HFFc6 (cell line): Measurements from ENCODE around the gene ACY1. TPM values are rescaled to one million over a fixed set of nuclear protein-coding genes. Genes with fewer than 3 reads are reported as not detected.
A peak's percentile ranks its signal among the peaks of the same experiment; 100 is the strongest.

ENCODE experiments used
- DNase-seq: peaks from one replicate; pipeline ENCODE4 v3.0.0-alpha.2; 2018
- H3K27ac Mint-ChIP-seq: 2 replicates; pipeline ENCODE4 v1.8.0; 2020; ENCODE audit warnings: mild to moderate bottlenecking, mixed read lengths
- H3K27me3 Mint-ChIP-seq: 2 replicates; pipeline ENCODE4 v1.8.0; 2021; ENCODE audit warnings: mild to moderate bottlenecking, moderate library complexity, mixed read lengths; ENCODE audit not compliant: insufficient read depth
- H3K36me3 Mint-ChIP-seq: 2 replicates; pipeline ENCODE4 v1.8.0; 2021; ENCODE audit warnings: low read depth, mixed read lengths
- H3K4me1 Mint-ChIP-seq: 2 replicates; pipeline ENCODE4 v1.8.0; 2020; ENCODE audit warnings: low read depth, mixed read lengths
- H3K4me3 Mint-ChIP-seq: 2 replicates; pipeline ENCODE4 v1.8.0; 2020; ENCODE audit warnings: mild to moderate bottlenecking, moderate library complexity, mixed read lengths
- H3K9me3 Mint-ChIP-seq: 2 replicates; pipeline ENCODE4 v1.8.0; 2020; ENCODE audit warnings: mild to moderate bottlenecking, mixed read lengths
- total RNA-seq, 6 experiments: library from RNA; stranded (reverse); fragmentation: NEBNext Ultra II Directional; extraction: Animal tissue kit (Norgen Biotek cat#: 25700); gene quantifications; 2 replicates in 1 of 6; 3 replicates in 5 of 6; pipeline ENCODE4 v1.2.3, GENCODE V29; 2021
- TF ChIP-seq, protein P1 (sequence below): fragments of 200-600 bp; sonication (generic); IDR thresholded peaks from 2 replicates; pipeline ENCODE4 v1.5.0; 2021; ENCODE audit warnings: antibody characterized with exemption, mild to moderate bottlenecking

The ACY1 gene
- total RNA-seq, 6 experiments from 2014 or later: 40.0 to 49.2 (median 41.5) TPM

DNA sequence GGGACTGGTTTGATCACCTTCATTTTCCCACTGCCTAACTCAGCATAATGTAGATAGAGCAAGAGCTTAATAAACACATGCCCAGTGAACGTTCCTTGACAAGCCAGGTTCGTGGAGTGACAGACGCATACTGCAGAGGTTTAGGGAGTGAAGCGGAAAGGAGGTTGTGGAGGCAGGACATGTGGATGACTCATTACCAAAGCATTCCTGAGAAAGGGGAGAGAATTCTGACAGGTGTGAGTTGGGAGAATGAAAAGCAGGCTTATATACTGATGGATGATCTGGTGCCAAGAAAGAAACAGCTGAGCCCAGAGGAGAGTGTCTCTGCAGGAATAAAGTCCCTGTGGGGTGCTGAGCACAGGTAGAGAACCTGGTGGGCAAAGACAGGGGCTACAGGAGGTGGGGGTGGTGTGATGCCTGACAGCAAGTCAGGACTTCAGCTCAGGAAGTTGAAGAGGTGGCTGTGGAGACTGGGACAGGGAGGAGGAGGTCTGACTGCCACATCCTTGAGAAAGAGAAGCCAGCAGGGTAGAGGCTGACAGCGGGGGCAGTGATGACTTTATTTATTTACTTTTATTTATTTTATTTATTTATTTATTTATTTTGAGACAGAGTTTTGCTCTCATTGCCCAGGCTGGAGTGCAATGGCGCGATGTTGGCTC, 14.7 kb downstream of the ACY1 start:
- Mint-ChIP-seq H3K27ac (no peak overlapping the region), H3K9me3 (no peaks in the 10 kb centered on the region), H3K4me1 (peaks cover 27% of the 10 kb centered on the region), H3K27me3 (peaks cover 5% of the 10 kb centered on the region), H3K36me3 (peaks cover 20% of the 10 kb centered on the region), H3K4me3 (no peak overlapping the region; the same call in 1 of the 2 replicates)
- no peak for DNase-seq
- TF ChIP-seq, protein P1, sequence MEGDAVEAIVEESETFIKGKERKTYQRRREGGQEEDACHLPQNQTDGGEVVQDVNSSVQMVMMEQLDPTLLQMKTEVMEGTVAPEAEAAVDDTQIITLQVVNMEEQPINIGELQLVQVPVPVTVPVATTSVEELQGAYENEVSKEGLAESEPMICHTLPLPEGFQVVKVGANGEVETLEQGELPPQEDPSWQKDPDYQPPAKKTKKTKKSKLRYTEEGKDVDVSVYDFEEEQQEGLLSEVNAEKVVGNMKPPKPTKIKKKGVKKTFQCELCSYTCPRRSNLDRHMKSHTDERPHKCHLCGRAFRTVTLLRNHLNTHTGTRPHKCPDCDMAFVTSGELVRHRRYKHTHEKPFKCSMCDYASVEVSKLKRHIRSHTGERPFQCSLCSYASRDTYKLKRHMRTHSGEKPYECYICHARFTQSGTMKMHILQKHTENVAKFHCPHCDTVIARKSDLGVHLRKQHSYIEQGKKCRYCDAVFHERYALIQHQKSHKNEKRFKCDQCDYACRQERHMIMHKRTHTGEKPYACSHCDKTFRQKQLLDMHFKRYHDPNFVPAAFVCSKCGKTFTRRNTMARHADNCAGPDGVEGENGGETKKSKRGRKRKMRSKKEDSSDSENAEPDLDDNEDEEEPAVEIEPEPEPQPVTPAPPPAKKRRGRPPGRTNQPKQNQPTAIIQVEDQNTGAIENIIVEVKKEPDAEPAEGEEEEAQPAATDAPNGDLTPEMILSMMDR: no peak

DNA sequence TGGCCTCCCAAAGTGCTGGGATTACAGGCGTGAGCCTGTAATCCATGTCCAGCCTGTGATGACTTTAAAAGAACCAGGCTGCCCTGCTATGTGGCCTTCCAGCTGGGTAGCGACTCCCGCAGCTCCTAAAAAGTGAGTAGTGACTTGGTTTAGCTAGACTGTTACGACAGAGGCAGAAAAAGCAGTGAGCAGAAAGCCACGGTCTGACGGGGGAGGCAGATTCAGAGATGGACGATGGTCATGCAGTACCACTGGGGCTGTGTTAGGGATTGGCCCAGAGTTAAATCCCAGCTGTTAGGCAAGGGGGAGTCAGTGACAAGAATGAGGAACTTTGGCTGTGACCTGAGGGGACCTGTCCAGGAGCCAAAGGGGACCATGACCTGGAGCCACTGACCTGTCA, 15.4 kb downstream of the ACY1 start:
- Mint-ChIP-seq H3K27ac (no peak overlapping the region), H3K36me3 (peaks cover 20% of the 10 kb centered on the region), H3K4me3 (no peak overlapping the region), H3K4me1 (peaks cover 19% of the 10 kb centered on the region), H3K9me3 (no peaks in the 10 kb centered on the region), H3K27me3 (peaks cover 7% of the 10 kb centered on the region)
- TF ChIP-seq, protein P1: no peak
- no peak for DNase-seq

DNA sequence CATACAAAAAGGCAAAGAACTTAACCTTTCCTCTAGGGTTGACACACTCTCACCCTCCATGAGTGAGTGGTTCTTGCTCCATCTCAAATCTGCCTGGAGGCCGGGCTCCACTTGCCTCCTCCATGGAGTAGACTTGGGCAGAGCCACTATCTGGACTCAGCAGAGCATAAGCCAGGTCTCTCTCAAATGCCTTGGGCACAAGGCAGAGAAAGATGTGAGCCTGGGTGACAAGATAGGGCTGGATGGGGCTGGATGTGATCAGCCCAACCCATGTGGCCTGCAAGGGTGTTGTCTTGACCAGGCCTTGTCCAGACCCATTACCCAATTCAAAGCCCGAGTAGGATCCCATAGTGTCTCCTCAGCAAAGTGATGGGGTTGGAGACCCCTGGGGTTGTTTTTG, 16.5 kb downstream of the ACY1 start:
- TF ChIP-seq, protein P1: no peak
- Mint-ChIP-seq H3K27me3 (peaks cover 7% of the 10 kb centered on the region), H3K36me3 (peaks cover 10% of the 10 kb centered on the region), H3K4me3 (no peak overlapping the region), H3K27ac (no peak overlapping the region), H3K9me3 (no peaks in the 10 kb centered on the region), H3K4me1 (peaks cover 14% of the 10 kb centered on the region)
- DNase-seq: no peak

DNA sequence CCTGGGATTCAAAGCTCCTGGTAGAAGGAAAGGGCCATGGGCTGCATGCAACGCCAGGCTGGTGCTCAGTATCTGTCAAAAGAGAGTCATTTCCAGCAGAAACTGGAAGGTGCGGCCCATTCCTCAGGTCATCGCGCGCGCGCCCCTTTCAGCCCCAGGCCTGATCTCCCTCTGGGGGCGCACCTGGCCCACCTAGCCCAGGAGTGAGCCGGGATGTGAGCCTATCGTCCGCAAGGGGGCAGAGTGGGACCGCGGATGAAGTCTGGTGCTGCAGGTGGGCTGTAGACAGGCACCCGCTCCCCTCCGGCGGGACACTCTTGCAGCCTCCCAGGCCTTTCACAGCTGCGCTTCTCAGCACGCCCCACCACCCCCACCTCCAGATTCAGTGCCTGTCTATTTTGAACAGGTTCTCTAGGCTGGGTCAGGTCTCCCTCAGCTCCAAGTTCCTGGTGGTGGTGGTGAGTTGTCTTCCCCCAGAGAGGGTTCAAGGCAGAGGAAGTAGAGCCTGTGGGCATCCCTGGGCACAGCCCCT, 18.2 kb downstream of the ACY1 start:
- Mint-ChIP-seq H3K36me3 (no peaks in the 10 kb centered on the region), H3K9me3 (no peaks in the 10 kb centered on the region), H3K4me3 (no peak overlapping the region), H3K4me1 (peaks cover 28% of the 10 kb centered on the region), H3K27me3 (peaks cover 5% of the 10 kb centered on the region; the same call in 1 of the 2 replicates), H3K27ac (no peak overlapping the region)
- DNase-seq: peak; percentile 28
- TF ChIP-seq, protein P1: peak; percentile 97

DNA sequence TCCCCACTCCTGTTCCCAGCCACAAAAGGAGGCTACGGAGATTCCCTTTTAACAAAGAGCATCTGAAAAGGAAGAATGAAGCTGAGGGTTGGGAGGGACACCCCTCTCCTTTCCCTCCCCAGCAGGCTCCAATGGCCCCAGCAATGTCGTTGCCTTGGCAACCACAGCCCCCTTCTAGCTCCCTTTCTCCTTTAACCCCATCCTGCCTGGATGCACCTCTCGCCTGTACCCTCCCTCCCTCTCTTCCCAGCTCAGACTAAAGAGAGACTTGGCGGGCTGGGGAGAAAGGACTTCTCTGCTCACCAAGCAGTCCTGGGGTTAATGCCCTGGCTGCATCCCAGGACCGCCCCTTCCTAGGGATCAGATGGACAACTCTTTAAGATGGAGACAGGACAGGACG, 19.4 kb downstream of the ACY1 start:
- TF ChIP-seq, protein P1: no peak
- DNase-seq: no peak
- no peak overlapping the region for H3K4me3 Mint-ChIP-seq
- no peak overlapping the region for H3K27ac Mint-ChIP-seq
- H3K27me3 Mint-ChIP-seq: peaks cover 5% of the 10 kb centered on the region; the same call in 1 of the 2 replicates
- H3K9me3 Mint-ChIP-seq: no peaks in the 10 kb centered on the region
- no peaks in the 10 kb centered on the region for H3K36me3 Mint-ChIP-seq
- peaks cover 26% of the 10 kb centered on the region for H3K4me1 Mint-ChIP-seq
